Measurements from ENCODE around the gene ALKBH1. TPM values are rescaled to one million over a fixed set of nuclear protein-coding genes. Genes with fewer than 3 reads are reported as not detected.
"Not testable (repeated sequence)": the region's sequence is repeated elsewhere in the genome, so short reads cannot be mapped to it uniquely, and the experiment has no call there.

Gene ALKBH1
- 7.8 TPM for total RNA-seq

GRCh38 chr14:77707724-77708408 is at the start of gene ALKBH1, which contains the start of gene SLIRP:
TSS of gene ALKBH1 (minus strand) at chr14:77708023. CDS start at chr14:77708004, 19 bp downstream.
TSS of gene SLIRP (plus strand) at chr14:77708103. CDS start at chr14:77708112, 9 bp downstream.
- no peaks in the 10 kb centered on the region for H3K27me3 ChIP-seq (ENCODE audit: control insufficient read depth in 3 of 3, insufficient read depth in 3 of 3, low read length in 3 of 3)
- peaks cover 15 to 38% (median 24%) of the 10 kb centered on the region in 3 donors for H3K4me1 ChIP-seq (ENCODE audit: control insufficient read depth in 3 of 3, insufficient read depth in 3 of 3, low read length in 3 of 3)
- H3K4me3 ChIP-seq (ENCODE audit: low read length in 3 of 3) = peak within 1 kb of the TSS; percentile 87 to 98 (median 95)
- no peaks in the 10 kb centered on the region for H3K9me3 ChIP-seq (ENCODE audit: control insufficient read depth in 3 of 3, low read length in 3 of 3)
- peaks cover 10 to 31% (median 28%) of the 10 kb centered on the region in 3 donors for H3K36me3 ChIP-seq (ENCODE audit: control insufficient read depth in 3 of 3, insufficient read depth in 3 of 3, low read length in 3 of 3)
- peak within 1 kb of the TSS; percentile 63 for H3K27ac ChIP-seq (ENCODE audit: low read depth, low read length)
- H3K9ac ChIP-seq (ENCODE audit: low read depth in 1 of 3, low read length in 3 of 3) = peak within 1 kb of the TSS; percentile 77 to 92 (median 92)

- H3K27me3 ChIP-seq (ENCODE audit: control insufficient read depth in 3 of 3, insufficient read depth in 3 of 3, low read length in 3 of 3) = no peaks in the 10 kb centered on the region
- H3K4me3 ChIP-seq (ENCODE audit: low read length in 3 of 3) = no peak overlapping the region
- H3K4me1 ChIP-seq (ENCODE audit: control insufficient read depth in 3 of 3, insufficient read depth in 3 of 3, low read length in 3 of 3) = peaks cover 0 to 6% (median 3%) of the 10 kb centered on the region in 3 donors
- H3K9ac ChIP-seq (ENCODE audit: low read depth in 1 of 3, low read length in 3 of 3) = no peak overlapping the region
- H3K9me3 ChIP-seq (ENCODE audit: control insufficient read depth in 3 of 3, low read length in 3 of 3) = no peaks in the 10 kb centered on the region
- H3K36me3 ChIP-seq (ENCODE audit: control insufficient read depth in 3 of 3, insufficient read depth in 3 of 3, low read length in 3 of 3) = peaks cover 14 to 42% (median 36%) of the 10 kb centered on the region in 3 donors
- H3K27ac ChIP-seq (ENCODE audit: low read depth, low read length) = no peak overlapping the region
Observed at GRCh38 chr14:77752799-77753516, 45.1 kb upstream of the ALKBH1 start.

GRCh38 chr14:77752266-77752665 is 44.4 kb upstream of the ALKBH1 start:
- no peaks in the 10 kb centered on the region for H3K9me3 ChIP-seq (ENCODE audit: control insufficient read depth in 3 of 3, low read length in 3 of 3)
- peaks cover 14 to 42% (median 36%) of the 10 kb centered on the region in 3 donors for H3K36me3 ChIP-seq (ENCODE audit: control insufficient read depth in 3 of 3, insufficient read depth in 3 of 3, low read length in 3 of 3)
- no peak overlapping the region for H3K4me3 ChIP-seq (ENCODE audit: low read length in 3 of 3)
- H3K27me3 ChIP-seq (ENCODE audit: control insufficient read depth in 3 of 3, insufficient read depth in 3 of 3, low read length in 3 of 3) = no peaks in the 10 kb centered on the region
- H3K9ac ChIP-seq (ENCODE audit: low read depth in 1 of 3, low read length in 3 of 3) = no peak overlapping the region
- no peak overlapping the region for H3K27ac ChIP-seq (ENCODE audit: low read depth, low read length)
- H3K4me1 ChIP-seq (ENCODE audit: control insufficient read depth in 3 of 3, insufficient read depth in 3 of 3, low read length in 3 of 3) = peaks cover 0 to 3% (median 1%) of the 10 kb centered on the region in 3 donors

- H3K36me3 ChIP-seq (ENCODE audit: control insufficient read depth in 3 of 3, insufficient read depth in 3 of 3, low read length in 3 of 3) = peaks cover 10 to 45% (median 42%) of the 10 kb centered on the region in 3 donors
Observed at GRCh38 chr14:77747425-77747824, 39.6 kb upstream of the ALKBH1 start.

GRCh38 chr14:77746064-77746702 is 38.4 kb upstream of the ALKBH1 start:
- H3K9ac ChIP-seq (ENCODE audit: low read depth in 1 of 3, low read length in 3 of 3) = no peak overlapping the region
- peaks cover 10 to 40% (median 34%) of the 10 kb centered on the region in 3 donors for H3K36me3 ChIP-seq (ENCODE audit: control insufficient read depth in 3 of 3, insufficient read depth in 3 of 3, low read length in 3 of 3)
- no peak overlapping the region for H3K4me3 ChIP-seq (ENCODE audit: low read length in 3 of 3)
- no peaks in the 10 kb centered on the region for H3K4me1 ChIP-seq (ENCODE audit: control insufficient read depth in 3 of 3, insufficient read depth in 3 of 3, low read length in 3 of 3)
- no peaks in the 10 kb centered on the region for H3K9me3 ChIP-seq (ENCODE audit: control insufficient read depth in 3 of 3, low read length in 3 of 3)
- no peak overlapping the region for H3K27ac ChIP-seq (ENCODE audit: low read depth, low read length)
- no peaks in the 10 kb centered on the region for H3K27me3 ChIP-seq (ENCODE audit: control insufficient read depth in 3 of 3, insufficient read depth in 3 of 3, low read length in 3 of 3)

More at GRCh38 chr14:77747425-77747824, 39.6 kb upstream of the ALKBH1 start:
- not testable (repeated sequence) for H3K4me1 ChIP-seq (ENCODE audit: control insufficient read depth in 3 of 3, insufficient read depth in 3 of 3, low read length in 3 of 3); H3K4me3 ChIP-seq (ENCODE audit: low read length in 3 of 3); H3K9ac ChIP-seq (ENCODE audit: low read depth in 1 of 3, low read length in 3 of 3); H3K27ac ChIP-seq (ENCODE audit: low read depth, low read length); H3K27me3 ChIP-seq (ENCODE audit: control insufficient read depth in 3 of 3, insufficient read depth in 3 of 3, low read length in 3 of 3); H3K9me3 ChIP-seq (ENCODE audit: control insufficient read depth in 3 of 3, low read length in 3 of 3)

- Histone ChIP-seq H3K9ac (ENCODE audit: low read depth in 1 of 3, low read length in 3 of 3) (no peak overlapping the region), H3K36me3 (ENCODE audit: control insufficient read depth in 3 of 3, insufficient read depth in 3 of 3, low read length in 3 of 3) (peaks cover 7 to 32% (median 30%) of the 10 kb centered on the region in 3 donors), H3K27me3 (ENCODE audit: control insufficient read depth in 3 of 3, insufficient read depth in 3 of 3, low read length in 3 of 3) (no peaks in the 10 kb centered on the region), H3K4me3 (ENCODE audit: low read length in 3 of 3) (no peak overlapping the region), H3K4me1 (ENCODE audit: control insufficient read depth in 3 of 3, insufficient read depth in 3 of 3, low read length in 3 of 3) (peaks cover 4 to 8% (median 5%) of the 10 kb centered on the region in 3 donors), H3K9me3 (ENCODE audit: control insufficient read depth in 3 of 3, low read length in 3 of 3) (no peaks in the 10 kb centered on the region), H3K27ac (ENCODE audit: low read depth, low read length) (no peak overlapping the region)
Observed at GRCh38 chr14:77741438-77741837, 33.6 kb upstream of the ALKBH1 start.

- Histone ChIP-seq H3K9me3 (ENCODE audit: control insufficient read depth in 3 of 3, low read length in 3 of 3) (no peaks in the 10 kb centered on the region), H3K4me1 (ENCODE audit: control insufficient read depth in 3 of 3, insufficient read depth in 3 of 3, low read length in 3 of 3) (peaks cover 4 to 8% (median 5%) of the 10 kb centered on the region in 3 donors), H3K27me3 (ENCODE audit: control insufficient read depth in 3 of 3, insufficient read depth in 3 of 3, low read length in 3 of 3) (no peaks in the 10 kb centered on the region), H3K4me3 (ENCODE audit: low read length in 3 of 3) (no peak overlapping the region), H3K36me3 (ENCODE audit: control insufficient read depth in 3 of 3, insufficient read depth in 3 of 3, low read length in 3 of 3) (peaks cover 16 to 38% (median 33%) of the 10 kb centered on the region in 3 donors), H3K9ac (ENCODE audit: low read depth in 1 of 3, low read length in 3 of 3) (peak overlapping the region in 2 of 3 donors; percentile 2 to 10), H3K27ac (ENCODE audit: low read depth, low read length) (peak overlapping the region; percentile 31)
Observed at GRCh38 chr14:77738559-77739250, 30.9 kb upstream of the ALKBH1 start.

GRCh38 chr14:77730976-77731497 is 23.2 kb upstream of the ALKBH1 start:
- peaks cover 0 to 3% (median 0%) of the 10 kb centered on the region in 3 donors for H3K4me1 ChIP-seq (ENCODE audit: control insufficient read depth in 3 of 3, insufficient read depth in 3 of 3, low read length in 3 of 3)
- no peak overlapping the region for H3K9ac ChIP-seq (ENCODE audit: low read depth in 1 of 3, low read length in 3 of 3)
- H3K36me3 ChIP-seq (ENCODE audit: control insufficient read depth in 3 of 3, insufficient read depth in 3 of 3, low read length in 3 of 3) = peaks cover 36 to 80% (median 69%) of the 10 kb centered on the region in 3 donors
- no peak overlapping the region for H3K27ac ChIP-seq (ENCODE audit: low read depth, low read length)
- H3K9me3 ChIP-seq (ENCODE audit: control insufficient read depth in 3 of 3, low read length in 3 of 3) = no peaks in the 10 kb centered on the region
- no peak overlapping the region for H3K4me3 ChIP-seq (ENCODE audit: low read length in 3 of 3)
- no peaks in the 10 kb centered on the region for H3K27me3 ChIP-seq (ENCODE audit: control insufficient read depth in 3 of 3, insufficient read depth in 3 of 3, low read length in 3 of 3)

- Histone ChIP-seq H3K9ac (ENCODE audit: low read depth in 1 of 3, low read length in 3 of 3) (no peak overlapping the region), H3K36me3 (ENCODE audit: control insufficient read depth in 3 of 3, insufficient read depth in 3 of 3, low read length in 3 of 3) (peaks cover 20 to 85% (median 75%) of the 10 kb centered on the region in 3 donors), H3K27ac (ENCODE audit: low read depth, low read length) (no peak overlapping the region), H3K27me3 (ENCODE audit: control insufficient read depth in 3 of 3, insufficient read depth in 3 of 3, low read length in 3 of 3) (no peaks in the 10 kb centered on the region), H3K4me1 (ENCODE audit: control insufficient read depth in 3 of 3, insufficient read depth in 3 of 3, low read length in 3 of 3) (no peaks in the 10 kb centered on the region), H3K9me3 (ENCODE audit: control insufficient read depth in 3 of 3, low read length in 3 of 3) (no peaks in the 10 kb centered on the region), H3K4me3 (ENCODE audit: low read length in 3 of 3) (no peak overlapping the region)
Observed at GRCh38 chr14:77722301-77722700, 14.5 kb upstream of the ALKBH1 start.

All from skeletal muscle tissue (tissue), 4 donors.